Mesenteric fat pad (tissue), 1 donor: Measurements from ENCODE around the gene WNT11. TPM values are rescaled to one million over a fixed set of nuclear protein-coding genes. Genes with fewer than 3 reads are reported as not detected.

ENCODE experiments used
- total RNA-seq: library from RNA; stranded (reverse); fragmentation: NEBNext Ultra II Directional; extraction: Animal tissue kit (Norgen Biotek cat#: 25700); gene quantifications from one replicate; pipeline ENCODE4 v1.2.1, GENCODE V29; 2021
- donor health status: DM: yes; HTN: yes; CAD: no.

Gene WNT11
- total RNA-seq, 1 donor from 2014 or later: 34.1 TPM

Other genes starting within 250 kb of the WNT11 start
- gene THAP12, start 174.6 kb upstream of the WNT11 start, total RNA-seq: 34.7 TPM
- 1.1 TPM for gene GVQW3, start 174.8 kb upstream of the WNT11 start, total RNA-seq
- 15.4 TPM for gene EMSY, start 238.5 kb upstream of the WNT11 start, total RNA-seq